MM.1S (cell line): ENCODE results near the gene PGK2.

ENCODE experiments used
- CTCF ChIP-seq: fragments of 300-600 bp; sonication (generic); IDR thresholded peaks from 2 replicates; pipeline ENCODE4 v1.5.1; 2016; ENCODE audit warnings: antibody characterized with exemption, low read length, mixed read lengths
- EZH2 ChIP-seq: fragments of 300-600 bp; sonication (generic); optimal IDR thresholded peaks from 2 replicates; pipeline ENCODE3; 2017; ENCODE audit warnings: low read depth, mild to moderate bottlenecking, antibody characterized with exemption, low read length, mixed read lengths

- TF ChIP-seq EZH2, result no peak
- no peak for TF ChIP-seq CTCF
Measured at GRCh38 chr6:49833386-49833785, 46.3 kb upstream of the PGK2 start.
